ENCODE measurements around the gene RNF8.
"Not testable (repeated sequence)": the region's sequence is repeated elsewhere in the genome, so short reads cannot be mapped to it uniquely, and the experiment has no call there.

Gene RNF8

DNA sequence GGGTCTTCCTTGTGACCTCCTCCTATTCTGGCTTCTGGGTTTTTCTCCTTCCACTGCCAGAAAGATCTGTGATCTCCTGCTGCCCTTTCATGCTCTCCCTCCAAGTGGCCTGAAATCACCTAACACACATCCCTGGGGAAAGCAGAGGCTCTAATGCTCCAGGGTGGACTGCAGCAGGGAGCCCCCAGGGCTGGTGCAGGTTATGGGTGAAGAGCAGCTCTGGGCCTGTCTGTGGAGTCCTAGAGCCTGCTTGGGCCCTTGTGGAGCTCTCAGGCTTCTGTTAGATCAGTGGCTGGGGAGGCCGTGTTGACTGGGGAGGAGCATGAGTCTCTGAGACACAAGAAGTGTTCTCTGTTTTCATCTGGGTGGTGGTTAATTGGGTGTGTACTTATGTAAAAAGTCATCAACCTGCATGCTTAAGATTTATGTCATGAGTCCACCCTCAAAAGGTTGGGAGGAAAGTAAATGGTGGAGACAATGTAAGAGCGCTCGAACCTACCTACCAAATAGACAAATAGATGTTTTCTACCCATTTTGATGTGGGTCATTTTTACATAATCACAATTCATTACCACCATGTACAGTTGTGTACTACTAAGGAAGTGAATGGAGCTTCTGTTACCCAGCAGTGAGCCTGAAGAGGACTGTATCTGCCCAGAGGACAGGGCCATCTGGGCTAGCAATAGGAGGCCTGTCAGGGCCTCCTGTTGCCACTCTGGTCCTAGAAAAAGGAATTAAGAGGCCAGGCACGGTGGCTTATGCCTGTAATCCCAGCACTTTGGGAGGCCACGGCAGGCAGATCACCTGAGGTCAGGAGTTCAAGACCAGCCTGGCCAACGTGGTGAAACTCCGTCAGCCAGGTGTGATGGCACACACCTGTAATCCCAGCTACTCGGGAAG is 32.0 kb upstream of the RNF8 start:
- no peak for DNase-seq (ENCODE audit: low read depth in 3 of 3, low spot score in 1 of 3)

DNA sequence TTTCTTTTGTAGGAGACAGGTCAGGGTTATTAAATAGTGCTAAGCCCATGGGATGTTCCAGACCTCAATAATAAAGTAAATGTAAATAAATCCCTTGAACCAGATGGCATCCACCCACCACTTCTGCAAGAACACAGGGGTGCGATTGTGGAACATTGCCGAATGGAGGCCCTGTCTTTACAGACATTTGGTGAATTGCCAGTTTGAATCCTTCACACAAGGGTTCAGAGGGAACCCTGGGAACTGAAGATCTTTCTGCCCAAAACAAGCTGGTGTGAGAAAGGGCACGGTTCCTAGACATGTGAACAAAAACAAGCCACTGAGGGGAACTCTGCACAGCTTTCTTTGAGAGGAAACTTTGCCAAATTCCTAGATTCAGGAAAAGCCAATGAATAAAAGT is 30.2 kb upstream of the RNF8 start:
- no peak for DNase-seq (ENCODE audit: low read depth in 3 of 3, low spot score in 1 of 3)

DNA sequence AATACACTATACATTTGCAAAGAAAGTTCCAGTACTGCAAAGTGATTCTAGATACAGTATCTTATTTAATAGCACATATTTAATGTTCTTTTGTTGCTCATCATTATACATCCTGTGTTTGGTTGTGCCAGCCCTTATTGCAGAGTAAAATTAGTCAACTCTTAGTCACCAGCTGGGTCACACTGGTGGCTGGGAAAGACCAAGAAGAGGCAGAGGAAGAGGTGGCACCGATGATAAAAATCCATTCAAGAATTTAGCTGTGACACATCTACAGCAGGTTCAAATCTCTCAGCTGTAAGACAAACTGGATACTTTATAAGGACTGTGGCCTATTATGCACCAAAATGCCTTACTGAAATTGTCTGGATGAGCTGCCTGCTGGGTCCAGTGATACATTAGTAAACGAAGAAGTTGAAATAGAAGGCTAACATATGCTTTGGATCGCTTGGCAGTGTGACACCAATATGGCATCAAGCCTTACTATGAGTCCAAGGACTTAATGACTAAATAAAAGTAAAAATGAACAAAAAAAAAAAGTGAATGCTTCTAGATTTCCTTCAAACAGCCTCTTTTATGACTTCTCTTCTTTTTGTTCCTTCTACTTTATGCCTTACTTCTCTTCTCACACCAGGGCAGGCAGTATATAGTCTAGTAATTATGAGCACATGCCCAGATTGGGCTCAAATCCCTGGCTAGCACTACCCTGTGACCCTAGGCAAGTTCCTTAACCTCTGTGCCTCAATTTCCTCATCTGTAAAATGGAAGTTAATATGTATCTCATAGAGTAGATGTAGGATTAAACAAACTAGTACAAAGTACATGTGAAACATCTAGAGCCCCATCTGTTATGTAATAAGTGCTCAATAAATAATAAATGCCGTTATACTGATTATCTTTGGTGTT is 29.4 kb upstream of the RNF8 start:
- no peak for DNase-seq (ENCODE audit: low read depth in 3 of 3, low spot score in 1 of 3)

DNA sequence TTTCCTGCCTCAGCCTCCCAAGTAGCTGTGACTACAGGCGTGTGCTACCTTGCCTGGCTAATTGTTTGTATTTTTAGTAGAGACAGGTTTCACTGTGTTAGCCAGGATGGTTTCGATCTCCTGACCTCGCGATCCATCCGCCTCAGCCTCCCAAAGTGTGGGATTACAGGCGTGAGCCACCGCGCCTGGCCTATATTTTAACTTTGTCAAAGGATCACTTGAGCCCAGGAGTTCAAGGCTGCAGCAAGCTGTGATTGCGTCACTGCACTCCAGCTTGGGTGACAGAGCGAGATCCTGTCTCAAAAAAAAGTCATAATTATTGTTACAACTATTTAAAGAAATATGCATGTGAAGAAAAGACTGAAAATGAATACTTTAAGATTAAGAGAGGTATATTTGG is 23.4 kb upstream of the RNF8 start:
- not testable (repeated sequence) for DNase-seq (ENCODE audit: low read depth in 3 of 3, low spot score in 1 of 3)

DNA sequence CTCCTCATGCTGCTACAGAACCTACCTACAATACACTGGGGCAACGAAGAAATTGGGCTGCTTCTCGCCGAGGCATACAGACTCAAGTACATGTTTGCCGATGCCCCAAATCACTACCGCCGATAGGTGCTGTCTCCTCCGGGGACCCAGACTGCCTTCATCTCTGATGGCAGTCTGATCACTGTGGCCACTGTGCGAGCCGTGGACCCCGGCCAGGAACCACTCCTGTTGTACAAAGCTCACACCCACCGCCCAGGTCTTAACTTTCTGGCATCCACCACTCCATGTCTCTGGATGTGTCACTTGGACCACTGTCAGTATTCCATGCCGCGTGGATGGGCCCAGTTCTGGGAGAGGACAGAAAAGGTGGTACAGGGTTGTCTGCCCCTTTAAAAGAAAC is 22.7 kb upstream of the RNF8 start:
- DNase-seq (ENCODE audit: low read depth in 3 of 3, low spot score in 1 of 3) = no peak

DNA sequence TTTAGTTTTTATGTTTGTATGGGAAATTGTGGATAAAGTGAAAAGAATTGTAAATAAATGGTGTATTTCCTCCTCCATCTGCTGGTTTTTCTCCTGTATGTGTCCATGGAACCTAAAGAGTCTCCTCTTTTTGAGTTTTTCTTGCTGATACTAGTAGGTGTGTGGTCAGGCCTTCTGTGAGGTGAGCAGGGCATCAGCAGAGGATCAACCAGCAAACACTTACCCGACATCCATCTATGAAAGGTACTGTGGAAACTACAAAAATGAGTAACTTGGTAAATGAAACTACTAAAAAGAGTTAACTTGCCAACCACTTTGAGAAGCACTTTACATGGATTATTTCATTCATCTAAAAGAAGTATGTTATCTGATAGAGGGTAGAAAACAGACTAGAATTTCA is 20.9 kb upstream of the RNF8 start:
- no peak for DNase-seq (ENCODE audit: low read depth in 3 of 3, low spot score in 1 of 3)

DNA sequence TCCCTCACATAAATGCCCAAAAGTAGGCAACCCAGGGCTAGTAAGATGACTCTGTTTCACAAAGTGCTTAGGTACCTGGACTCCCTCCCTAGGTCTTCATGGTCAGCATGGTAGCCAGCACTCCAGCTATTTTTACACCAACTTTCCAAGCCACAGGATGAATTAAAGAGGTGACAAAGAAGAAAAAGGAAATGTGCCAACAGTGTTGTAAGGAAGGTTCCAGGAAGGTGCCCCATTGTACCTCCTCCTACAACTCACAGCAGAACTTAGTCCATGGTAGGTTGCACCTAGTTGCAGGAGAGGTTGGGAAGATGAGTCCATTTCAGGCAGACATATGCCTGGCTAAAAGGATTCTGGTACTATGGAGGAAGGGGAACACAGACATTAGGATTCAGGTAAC is 19.7 kb upstream of the RNF8 start:
- DNase-seq (ENCODE audit: low read depth in 3 of 3, low spot score in 1 of 3) = no peak

DNA sequence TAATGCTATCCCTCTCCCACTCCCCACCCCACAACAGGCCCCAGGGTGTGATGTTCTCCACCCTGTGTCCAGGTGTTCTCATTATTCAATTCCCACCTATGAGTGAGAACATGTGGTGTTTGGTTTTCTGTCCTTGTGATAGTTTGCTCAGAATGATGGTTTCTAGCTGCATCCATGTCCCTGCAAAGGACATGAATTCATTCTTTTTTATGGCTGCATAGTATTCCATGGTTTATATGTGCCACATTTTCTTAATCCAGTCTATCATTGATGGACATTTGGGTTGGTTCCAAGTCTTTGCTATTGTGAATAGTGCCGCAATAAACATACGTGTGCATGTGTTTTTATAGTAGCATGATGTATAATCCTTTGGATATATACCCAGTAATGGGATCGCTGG is 15.5 kb upstream of the RNF8 start:
- not testable (repeated sequence) for DNase-seq (ENCODE audit: low read depth in 3 of 3, low spot score in 1 of 3)

DNA sequence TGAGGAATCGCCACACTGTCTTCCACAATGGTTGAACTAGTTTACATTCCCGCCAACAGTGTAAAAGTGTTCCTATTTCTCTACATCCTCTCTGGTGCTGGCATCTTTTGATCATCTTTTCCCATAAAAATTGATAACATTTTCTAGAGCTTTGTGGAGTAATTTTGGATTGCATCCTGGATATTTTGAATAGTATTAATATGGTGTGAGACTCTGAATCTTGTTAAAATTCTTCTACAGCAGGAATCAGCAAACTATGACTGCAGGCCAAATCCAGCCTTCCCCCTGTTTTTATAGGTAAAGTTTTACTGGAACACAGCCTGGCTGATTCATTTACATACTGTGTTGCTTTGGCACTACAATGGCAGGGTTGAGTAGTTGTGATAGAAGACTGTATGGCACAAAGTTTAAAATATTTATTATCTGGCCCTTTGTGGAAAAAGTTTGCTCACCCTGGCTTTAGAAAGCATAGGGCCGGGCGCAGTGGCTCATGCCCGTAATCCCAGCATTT is 15.0 kb upstream of the RNF8 start:
- DNase-seq (ENCODE audit: low read depth in 3 of 3, low spot score in 1 of 3) = no peak

DNA sequence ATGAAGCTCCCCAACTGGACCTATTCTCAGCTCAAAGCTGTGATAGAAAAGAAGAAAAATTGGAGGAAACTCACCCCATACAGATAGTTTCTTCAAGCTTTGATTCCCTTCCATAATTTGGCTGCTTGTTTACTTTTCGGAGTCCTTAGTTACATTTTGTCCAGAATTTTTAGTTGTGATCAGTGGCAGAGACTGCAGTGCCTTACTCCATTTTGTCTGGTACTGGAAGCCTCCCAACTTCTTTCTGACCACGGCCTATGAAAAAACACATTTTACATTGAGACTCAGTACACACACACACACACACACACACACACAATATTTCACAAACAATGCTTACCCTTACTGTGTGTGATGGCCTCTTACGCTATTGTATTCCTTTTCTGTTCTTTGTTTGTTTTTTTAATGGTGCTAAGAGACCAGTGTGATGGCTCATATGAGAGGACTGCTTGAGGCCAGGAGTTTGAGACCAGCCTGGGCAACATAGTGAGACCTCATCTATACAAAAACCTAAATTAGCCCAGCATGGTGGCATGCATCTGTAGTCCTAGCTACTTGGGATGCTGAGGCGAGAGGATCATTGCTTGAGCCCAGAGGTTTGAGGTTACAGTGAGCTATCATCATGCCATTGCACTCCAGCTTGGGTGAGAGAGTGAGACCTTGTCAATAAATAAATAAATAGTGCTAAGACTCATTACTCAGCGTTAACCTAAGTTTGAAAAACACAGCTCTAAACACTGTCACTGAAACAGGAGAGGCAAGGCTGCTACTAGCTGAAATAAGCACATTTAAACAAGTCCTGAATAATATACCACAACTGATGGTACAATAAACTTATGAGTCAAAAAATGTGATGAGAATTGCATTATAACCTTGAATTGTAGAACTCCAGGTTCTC is 13.8 kb upstream of the RNF8 start:
- DNase-seq (ENCODE audit: low read depth in 3 of 3, low spot score in 1 of 3) = no peak

DNA sequence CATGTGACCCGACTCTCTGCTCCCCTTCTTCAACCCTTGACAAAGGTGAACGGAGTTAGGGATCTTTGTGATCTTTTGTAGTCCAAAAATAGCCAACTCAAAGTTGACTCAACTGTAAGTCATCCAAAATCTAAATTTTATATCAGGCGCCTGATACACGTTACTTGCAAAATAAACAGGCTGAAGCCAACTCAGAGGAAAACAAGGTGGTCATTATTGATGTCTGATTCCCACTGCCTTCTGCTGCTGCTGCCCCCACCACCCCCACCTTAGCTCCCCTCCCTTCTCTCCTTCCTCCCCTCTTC is 13.2 kb upstream of the RNF8 start:
- no peak for DNase-seq (ENCODE audit: low read depth in 3 of 3, low spot score in 1 of 3)

DNA sequence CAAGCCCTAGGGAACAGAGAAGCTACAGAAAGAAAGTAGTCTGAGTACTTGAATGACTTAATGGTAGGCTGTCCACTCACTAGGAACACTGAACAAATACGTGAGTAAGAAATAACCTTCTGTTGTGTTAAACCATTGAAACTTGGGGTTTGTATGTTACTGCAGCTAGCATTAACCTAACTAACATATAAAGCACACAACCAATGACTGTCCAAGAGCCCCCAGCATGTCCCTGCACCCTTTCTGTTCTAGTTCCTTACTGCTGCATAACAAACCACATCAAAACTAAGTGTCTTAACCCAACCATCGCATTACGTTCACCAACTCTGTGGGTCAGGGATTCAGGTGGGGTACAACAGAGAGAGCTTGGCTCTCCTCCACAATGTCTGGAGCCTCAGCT is 10.5 kb upstream of the RNF8 start:
- no peak for DNase-seq (ENCODE audit: low read depth in 3 of 3, low spot score in 1 of 3)

DNA sequence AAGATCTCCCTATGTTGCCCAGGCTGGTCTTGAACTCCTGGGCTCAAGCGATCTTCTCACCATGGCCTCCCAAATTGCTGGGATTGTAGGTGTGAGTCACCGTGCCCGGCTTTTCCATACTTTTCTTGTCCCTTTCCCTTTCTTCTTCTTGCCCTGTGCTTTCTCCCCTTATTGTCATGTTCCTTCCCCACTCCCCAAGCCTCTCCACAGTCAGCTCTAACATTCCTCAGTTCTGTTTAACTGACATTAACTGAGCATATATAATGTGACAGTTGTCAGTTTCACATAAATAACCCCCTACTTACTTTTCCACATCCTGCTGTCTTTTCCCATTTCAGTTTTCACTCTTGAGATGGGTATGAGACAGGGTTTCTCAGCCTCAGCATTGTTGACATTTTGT is 9.5 kb upstream of the RNF8 start:
- DNase-seq (ENCODE audit: low read depth in 3 of 3, low spot score in 1 of 3) = no peak

DNA sequence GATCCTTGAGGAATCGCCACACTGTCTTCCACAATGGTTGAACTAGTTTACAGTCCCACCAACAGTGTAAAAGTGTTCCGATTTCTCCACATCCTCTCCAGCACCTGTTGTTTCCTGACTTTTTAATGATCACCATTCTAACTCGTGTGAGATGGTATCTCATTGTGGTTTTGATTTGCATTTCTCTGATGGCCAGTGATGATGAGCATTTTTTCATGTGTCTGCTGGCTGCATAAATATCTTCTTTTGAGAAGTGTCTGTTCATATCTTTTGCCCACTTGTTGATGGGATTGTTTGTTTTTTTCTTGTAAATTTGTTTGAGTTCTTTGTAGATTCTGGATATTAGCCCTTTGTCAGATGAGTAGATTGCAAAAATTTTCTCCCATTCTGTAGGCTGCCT is 8.0 kb upstream of the RNF8 start:
- not testable (repeated sequence) for DNase-seq (ENCODE audit: low read depth in 3 of 3, low spot score in 1 of 3)

DNA sequence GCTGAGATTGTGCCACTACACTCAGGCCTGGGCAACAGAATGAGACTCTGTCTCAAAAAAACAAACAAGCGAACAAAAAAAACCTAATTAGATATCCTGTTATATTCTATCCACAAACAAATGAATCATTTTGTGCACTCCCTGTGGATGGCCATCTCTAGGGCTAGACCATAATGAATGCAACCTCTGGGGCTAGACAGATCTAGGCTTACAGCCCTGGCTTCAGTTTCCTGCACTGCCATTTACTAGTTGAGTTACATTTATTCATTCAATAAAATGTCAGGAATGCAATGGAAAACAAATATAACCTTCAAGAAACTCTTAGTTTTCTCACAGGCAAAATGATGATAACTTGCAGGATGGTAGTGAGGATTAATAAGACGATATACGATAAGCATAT is 6.6 kb upstream of the RNF8 start:
- no peak for DNase-seq (ENCODE audit: low read depth in 3 of 3, low spot score in 1 of 3)

DNA sequence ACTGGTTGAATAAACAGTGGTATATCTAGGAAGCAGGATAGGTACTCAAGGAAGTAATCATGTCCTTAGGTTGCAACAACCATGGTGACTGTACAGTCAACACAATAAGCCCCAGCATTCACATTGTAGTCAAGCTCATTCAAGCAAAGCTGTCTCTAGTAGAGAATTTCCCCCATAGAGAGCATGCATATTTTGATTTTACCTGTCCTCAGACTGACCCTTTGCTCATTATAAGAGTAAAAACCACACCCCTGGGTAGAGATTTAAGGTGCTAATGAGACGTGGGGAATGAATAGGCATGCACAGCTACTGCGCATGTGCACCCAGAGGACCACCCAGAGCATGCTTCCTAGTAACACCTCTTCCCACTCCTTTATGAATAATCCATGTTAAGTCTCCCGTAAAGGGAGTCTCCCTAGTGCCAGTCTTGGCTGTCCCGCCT is 6.1 kb upstream of the RNF8 start:
- no peak for DNase-seq (ENCODE audit: low read depth in 3 of 3, low spot score in 1 of 3)

DNA sequence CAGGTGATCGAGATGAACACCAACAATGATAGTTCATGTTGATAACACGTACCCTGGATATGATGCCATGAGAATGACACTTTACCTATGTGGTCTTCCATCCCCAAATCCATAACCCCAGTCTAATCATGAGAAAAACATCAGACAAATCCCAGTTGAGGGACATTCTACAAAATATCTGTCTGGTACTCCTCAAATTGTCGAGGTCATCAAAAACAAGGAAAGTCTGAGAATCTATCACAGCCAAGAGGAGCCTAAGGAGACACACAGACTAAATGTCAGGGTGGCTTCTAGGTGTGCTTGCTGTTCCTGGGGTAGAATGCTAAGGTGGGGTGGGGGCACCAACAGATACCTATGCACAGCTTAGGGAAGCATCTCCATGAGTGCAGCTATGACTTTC is 2.8 kb upstream of the RNF8 start:
- DNase-seq (ENCODE audit: low read depth in 3 of 3, low spot score in 1 of 3) = no peak

DNA sequence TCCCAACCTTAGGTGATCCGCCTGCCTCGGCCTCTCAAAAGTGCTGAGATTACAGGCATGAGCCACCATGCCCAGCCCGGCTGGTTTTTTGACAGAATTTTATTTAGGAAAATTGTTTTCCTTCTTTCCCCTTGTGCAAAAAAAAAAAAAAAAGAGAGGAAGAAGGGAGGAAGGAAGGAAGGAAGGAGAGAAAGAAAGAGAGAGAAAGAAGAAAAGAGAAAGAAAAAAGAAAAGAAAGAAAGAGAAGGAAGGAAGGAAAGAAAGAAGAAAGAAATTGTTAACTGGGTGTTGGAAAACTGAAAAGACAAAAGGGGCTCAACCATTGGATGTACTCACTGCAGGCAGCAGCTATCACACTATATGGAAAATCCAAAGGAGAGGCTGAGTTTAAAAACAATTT is 1.4 kb upstream of the RNF8 start:
- DNase-seq (ENCODE audit: low read depth in 3 of 3, low spot score in 1 of 3) = no peak

DNA sequence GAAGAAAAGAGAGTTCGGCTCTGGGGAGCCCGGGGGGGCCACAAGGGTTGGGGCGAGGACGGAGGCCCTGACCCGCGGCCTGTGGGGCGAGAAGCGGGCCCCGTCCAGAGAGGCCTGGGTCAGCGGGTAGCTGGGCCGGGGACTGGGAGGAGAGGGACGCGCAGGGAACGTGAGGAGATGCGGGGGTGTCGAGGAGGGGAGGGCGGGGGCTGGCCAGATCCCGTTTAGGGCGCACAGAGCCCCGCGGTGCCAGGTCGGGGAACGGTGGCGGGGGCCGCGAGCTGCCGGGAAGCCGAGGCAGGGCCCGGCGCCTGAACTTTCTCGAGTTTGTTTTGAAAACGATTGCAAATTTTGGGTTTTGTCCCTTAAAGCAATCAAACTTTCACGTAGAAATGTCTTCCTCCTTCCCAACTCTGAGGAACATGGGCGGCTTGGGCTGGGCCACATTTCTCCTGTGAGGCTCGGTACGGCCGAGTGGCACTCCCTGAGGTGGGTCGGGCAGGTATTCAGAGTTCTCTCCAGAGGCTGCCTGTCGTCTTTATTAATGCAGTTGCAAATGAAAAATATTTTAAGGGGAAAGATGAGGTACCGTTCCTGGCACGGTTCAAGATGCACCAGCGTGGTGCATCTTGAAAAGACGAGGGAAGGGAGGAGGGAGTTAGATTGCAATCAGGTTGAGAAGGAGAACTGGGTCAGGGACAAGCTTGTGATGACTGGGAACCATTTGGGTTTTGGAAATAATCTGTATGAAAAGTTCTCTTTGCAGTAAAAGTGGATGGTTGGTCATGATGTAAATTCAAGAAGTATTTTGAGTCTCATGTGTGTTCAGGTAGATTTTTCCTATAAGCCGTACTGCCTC is 972 bp downstream of the RNF8 start:
- peak in 1 of 3 donors; percentile 2 for DNase-seq (ENCODE audit: low read depth in 3 of 3, low spot score in 1 of 3)

DNA sequence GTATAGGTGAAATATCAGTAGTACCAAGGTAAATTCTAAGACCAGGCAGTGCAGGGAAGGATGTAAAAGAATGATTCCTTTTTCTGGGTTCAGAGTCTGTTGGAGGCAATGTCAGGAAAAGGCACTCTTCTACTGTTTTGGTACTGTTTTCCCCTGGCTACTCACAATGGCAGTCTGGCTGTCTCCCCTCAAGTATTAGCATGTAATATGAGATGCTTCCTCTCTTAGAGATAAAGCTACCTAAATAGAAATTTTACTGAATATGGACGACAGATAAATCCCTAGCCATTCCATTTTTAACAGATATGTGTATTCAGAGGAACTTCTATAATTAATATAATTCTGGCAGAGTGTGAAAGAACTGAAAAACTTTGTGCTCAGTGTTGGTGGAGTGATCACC is 3.5 kb downstream of the RNF8 start:
- no peak for DNase-seq (ENCODE audit: low read depth in 3 of 3, low spot score in 1 of 3)
